Ureter (tissue), 1 donor: Measurements from ENCODE around the gene CDC20. TPM values are rescaled to one million over a fixed set of nuclear protein-coding genes. Genes with fewer than 3 reads are reported as not detected.

ENCODE experiments used
- DNase-seq: peaks from one replicate; pipeline ENCODE4 v3.0.0-alpha.2; 2020; ENCODE audit warnings: low spot score
- total RNA-seq: library from RNA; stranded (reverse); gene quantifications from one replicate; pipeline ENCODE4 v1.2.4, GENCODE V29; 2023
- donor health status: DM: yes; HTN: yes; CAD: no.

CDC20 gene
- total RNA-seq, 1 donor from 2014 or later: 2.0 TPM

DNA sequence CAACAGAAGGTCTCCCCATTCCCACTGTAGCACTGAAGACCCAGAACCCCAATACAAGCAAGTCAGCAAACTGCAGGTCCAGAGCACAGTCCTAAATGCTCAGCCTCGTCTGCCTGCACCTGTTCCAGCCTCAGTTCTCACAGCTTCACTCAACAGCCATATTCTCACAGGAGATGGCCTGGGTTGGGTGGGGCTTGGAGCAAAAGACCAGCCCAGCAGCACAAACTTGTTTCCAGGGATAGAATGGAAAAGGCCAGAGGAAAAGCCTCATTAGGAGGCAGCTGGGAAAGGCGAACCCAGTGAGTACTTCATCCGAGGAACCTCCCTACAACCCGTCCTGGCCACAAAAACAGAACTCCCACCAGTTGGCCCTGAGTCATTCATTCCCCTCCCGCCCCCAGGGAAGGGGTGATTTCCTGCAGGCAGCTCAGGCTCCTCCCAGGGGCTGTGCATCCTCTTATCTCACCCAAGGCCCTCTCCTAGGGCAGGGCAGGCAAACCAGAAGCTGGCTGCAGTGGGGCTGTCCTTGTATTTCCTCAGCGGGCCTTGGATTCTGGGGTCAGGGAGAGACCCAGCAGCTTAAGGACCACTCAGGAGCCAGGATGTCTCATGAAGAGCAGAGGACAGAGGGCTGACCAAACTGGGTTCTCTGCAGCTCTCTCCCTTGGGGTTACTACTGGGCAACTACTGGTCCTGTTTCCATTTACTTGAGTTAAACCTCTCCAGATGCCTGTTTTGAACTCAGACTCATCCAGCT, 28.6 kb upstream of the CDC20 start:
- no peak for DNase-seq

DNA sequence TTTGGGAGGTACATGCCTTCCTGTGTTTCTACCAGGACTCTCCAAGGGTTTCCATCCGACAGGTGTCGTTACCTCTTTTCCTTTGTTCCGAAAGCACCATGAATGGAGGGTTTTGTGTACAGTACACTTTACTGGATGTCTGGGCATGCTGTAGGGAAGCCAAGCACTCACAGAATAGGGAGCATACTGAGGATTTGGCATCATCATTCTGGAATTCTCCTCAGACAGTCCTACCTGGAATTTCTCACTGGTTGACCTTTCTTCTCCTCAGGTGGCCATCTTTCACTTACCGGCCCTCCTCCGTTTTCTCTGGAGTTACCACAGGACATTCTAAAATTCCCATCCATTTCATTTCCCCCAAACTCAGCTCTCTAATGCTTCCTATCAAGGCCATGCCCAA, 27.1 kb upstream of the CDC20 start:
- no peak for DNase-seq

DNA sequence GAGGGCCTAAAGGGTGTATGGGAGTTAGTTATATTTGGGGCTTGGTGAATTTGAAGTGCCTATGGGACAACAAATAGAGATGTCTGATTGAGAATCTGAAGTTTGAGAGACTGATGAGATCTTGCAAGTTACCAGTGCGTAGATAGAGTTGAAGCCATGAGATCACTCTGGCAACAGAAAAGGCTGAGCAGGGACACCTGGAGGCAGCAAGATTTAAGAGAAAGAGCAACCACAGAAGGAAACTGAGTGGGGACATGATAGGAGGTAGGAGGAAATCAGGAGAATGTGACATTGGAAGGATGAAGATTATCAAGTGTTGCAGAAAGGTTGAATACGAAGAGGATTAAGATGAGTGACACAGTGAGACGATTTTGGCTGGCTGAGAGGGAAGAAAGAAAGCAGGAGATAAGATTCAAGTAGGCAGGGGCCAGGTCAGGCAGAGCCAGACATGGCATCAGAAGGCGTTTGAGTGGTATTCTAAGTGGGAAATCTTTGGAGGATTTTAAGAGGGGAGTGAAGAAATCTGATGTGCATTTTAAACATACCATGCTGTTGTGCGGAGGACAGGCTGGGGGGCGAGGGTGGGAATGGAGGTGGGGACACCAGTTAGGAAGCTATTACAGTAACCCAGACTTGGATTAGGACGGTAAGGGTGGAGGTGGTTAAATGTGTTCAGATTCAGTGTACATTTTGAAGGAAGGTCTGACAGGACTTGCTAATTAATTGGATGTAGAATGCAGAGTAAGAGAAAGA, 24.2 kb upstream of the CDC20 start:
- no peak for DNase-seq

DNA sequence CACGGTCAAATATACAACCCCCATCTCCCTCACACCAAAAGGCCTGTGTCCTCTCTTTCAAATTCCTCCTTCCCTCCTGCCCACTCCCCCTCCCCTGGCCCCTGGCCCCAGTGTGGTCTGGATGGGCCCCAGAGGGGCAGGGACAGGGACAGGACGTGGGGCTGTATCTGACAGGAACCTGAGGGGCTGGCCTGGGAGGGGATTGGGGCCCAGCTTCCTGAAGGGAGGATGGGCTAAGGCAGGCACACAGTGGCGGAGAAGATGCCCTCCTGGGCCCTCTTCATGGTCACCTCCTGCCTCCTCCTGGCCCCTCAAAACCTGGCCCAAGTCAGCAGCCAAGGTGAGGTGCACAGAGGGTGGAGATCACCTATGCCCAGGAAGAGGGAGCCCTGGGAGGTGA, 21.2 kb upstream of the CDC20 start, which contains the start of gene MPL:
Gene MPL (plus strand): TSS at position 231 of the 400 bp plus-strand sequence. CDS start 31 bp downstream, at position 262.
- no peak for DNase-seq

DNA sequence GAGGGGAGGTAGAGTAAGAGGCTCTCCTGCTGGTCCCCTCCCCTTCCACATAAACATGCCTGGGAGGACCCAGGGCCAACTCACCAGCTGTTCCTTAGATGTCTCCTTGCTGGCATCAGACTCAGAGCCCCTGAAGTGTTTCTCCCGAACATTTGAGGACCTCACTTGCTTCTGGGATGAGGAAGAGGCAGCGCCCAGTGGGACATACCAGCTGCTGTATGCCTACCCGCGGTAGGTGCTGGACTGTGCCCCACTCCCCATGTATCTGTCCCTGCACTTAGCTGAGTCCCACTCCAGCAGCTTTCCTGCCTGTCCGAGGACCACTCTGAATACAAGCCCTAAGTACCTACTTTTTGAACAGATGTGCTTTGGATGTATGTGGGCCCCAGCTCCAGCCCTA, 20.8 kb upstream of the CDC20 start:
- DNase-seq: no peak

DNA sequence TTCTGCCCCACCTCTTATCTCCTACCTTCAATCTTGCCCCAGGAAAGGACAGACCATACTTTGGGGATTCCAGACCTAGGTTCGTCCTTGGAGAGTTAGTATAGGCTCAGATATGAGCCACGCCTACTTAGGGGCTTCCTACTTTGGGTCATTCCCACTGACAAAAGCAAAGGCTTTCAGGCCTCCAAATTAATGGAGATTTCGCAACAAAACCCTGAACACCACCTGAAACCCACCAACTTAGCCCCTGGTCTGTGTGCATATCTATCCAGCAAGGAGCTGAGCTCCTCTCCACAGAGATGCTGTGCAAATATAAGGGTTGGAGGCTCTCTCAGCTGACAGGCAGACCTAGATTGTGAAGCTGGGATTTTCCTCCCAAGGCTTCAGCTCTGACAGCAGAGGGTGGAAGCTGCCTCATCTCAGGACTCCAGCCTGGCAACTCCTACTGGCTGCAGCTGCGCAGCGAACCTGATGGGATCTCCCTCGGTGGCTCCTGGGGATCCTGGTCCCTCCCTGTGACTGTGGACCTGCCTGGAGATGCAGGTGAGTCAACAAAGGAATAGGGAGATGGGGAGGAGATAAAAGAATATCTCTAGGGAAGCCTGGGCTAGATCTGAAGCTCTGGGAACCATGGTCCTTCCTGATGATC, 19.1 kb upstream of the CDC20 start:
- DNase-seq: no peak

DNA sequence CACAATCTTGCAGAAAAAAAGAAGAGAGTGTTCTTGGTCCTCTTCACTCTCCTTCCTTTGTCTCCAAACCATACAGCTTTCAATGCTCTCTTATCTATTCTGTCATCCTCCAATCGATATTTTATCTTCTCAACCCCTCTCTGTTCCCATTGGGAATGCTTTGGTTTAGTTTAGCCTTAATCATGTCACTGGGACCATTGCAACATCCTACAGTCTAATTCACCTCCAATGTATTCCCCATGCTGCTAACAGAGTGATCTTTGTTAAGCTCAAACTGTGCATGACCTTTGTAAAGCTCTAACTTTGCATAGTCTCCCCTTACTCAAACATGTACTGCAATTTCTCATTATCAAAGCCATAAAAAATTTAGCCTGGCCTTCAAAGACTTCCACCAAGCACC, 18.2 kb upstream of the CDC20 start:
- no peak for DNase-seq

DNA sequence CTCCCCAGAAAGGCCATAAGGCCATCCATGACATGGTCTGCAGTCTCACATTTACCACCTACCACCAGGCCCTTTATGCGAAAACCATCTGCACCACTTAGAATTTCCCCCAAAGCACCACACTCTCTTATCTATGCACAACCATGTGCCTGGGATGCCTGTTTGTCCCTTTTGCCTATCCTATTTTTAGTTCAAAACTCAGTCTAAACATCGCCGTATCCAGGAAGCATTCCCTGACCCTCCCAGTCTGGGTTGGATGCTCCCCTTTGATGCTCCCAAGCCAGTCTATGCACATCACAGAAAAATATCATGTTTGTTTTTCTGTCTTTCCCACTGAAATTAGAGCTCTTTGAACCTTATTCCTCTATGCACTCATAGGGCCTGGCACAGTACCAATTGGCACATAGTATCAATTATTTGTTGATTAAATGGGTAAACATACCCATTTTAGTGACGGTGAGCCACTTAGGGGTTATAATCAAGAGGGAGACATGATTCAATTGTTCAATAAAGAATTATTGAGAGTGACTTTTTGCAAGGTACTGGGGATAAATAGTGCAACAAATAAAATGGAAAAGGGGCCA, 14.4 kb upstream of the CDC20 start:
- no peak for DNase-seq

DNA sequence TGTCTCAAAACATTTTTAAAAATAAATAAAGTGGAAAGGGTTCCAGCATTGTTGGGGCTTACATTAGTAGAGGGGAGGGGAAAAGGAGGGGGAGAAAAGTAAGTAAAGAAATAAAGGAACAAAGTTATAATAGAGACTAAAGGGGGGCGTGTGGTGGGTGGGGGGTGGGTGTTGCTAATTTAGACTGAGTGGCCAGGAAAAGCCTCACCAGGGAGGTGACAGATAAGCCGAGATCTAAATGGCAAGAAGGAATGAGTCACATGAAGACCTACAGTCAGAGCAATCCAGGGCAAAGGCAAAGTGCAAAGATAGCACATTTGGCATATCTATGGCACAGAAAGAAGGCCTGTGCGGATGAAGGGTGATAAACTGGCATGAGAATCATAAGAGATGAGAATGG, 13.7 kb upstream of the CDC20 start:
- DNase-seq: no peak

DNA sequence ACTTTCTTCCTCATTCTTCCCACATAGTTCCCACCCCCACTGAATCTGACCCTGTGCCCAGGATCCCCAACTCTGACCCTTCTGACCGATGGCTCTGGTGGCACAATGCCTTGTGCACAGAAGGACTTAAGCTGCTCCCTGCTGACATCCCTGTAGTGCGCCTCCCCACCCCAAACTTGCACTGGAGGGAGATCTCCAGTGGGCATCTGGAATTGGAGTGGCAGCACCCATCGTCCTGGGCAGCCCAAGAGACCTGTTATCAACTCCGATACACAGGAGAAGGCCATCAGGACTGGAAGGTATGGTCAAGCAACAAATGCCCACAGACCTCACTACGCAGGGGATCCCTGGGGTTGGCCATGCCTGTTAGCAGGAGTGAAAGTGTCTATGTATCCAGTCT, 12.1 kb upstream of the CDC20 start:
- no peak for DNase-seq

DNA sequence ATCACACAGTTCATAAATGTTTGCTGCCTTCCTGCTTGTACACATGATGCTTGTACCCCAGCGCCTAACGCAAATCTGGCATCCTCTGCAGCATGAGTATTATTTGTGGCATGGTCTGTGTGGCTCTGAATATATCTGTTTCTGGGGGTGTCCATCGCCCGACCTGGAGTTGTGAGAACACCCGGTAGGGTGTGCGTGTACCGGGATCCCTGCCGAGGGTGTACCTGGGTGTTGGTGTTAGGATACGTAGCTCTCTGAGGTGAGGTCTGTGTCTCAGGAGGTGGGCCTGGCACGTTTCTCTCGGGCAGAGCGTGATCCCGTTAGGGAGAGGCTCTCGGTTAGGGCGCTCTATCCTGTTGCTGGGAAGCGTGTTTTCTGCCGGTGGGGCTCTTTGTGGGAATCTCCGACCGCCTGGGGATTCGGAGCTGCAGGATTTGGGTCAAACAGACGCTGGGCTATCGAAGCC, 10.4 kb upstream of the CDC20 start:
- DNase-seq: no peak

DNA sequence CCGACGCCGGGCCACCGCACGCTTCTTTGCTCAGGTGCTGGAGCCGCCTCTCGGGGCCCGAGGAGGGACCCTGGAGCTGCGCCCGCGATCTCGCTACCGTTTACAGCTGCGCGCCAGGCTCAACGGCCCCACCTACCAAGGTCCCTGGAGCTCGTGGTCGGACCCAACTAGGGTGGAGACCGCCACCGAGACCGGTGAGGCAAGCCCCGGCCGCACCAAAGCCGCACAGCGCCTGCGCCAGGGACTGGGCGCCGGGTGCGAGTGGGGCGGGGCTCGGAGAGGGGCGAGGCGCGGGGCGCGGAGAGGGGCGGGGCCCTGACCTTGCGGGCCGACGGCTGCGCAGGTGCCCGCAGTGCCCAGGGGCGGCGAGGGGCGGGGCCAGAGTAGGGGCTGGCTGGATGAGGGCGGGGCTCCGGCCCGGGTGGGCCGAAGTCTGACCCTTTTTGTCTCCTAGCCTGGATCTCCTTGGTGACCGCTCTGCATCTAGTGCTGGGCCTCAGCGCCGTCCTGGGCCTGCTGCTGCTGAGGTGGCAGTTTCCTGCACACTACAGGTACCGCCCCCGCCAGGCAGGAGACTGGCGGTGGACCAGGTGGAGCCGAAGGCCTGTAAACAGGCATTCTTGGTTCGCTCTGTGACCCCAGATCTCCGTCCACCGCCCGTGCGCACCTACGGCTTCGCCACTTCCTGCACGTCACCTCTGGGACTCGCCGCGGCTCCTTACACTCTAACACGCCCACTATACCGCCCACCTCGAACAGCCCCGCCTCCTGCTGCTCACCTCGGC, 9.8 kb upstream of the CDC20 start:
- peak; percentile 88 for DNase-seq

DNA sequence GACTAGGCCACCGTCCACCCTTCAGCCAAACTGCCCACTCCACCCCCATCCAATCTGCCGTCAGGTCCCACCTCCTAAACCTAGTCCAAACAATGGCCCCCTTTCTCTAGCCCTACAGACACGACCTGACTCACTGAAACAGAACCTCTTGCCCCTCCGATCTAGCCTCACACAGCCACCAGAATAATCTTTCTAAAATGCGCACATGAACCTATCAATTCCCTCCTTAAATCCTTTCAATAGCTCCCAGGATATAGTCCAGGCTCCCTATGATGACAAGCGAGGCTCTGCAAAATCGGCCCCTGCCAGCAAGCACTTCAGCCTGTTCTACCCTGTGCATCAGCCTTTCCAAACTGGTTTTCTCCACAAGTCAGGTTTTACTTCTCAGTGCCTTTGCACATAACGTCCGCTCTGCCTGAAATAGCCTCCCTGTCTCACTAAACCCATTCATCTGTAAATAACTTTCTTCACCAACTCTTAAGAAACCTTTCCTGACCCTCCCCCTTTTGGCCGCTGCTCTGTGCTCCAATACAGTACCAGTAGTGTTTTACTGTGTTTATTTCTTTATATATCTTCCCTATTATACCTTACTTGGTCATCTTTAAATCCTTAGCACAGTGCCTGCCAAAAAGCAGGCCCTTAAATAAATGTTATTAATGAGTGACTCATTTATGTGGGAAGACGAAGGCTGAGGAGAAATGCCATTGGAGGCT, 9.0 kb upstream of the CDC20 start:
- DNase-seq: no peak

DNA sequence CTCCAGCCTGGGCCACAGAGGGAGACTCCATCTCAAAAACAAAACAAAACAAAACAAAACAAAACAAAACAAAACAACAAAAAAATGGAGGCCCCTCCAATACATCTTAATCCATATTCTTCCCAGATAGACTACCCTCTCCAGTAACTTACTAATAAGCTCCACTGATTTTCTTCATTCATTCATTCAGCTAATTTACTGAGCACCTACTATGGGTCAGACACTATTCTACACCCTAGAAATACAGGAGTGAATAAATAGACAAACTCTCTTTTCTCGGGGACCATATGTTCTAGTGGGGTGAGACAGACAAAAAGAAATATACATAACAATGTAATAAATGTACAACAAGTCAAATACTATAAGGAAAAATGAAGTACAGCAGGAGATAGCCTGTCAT, 7.8 kb upstream of the CDC20 start:
- DNase-seq: no peak

DNA sequence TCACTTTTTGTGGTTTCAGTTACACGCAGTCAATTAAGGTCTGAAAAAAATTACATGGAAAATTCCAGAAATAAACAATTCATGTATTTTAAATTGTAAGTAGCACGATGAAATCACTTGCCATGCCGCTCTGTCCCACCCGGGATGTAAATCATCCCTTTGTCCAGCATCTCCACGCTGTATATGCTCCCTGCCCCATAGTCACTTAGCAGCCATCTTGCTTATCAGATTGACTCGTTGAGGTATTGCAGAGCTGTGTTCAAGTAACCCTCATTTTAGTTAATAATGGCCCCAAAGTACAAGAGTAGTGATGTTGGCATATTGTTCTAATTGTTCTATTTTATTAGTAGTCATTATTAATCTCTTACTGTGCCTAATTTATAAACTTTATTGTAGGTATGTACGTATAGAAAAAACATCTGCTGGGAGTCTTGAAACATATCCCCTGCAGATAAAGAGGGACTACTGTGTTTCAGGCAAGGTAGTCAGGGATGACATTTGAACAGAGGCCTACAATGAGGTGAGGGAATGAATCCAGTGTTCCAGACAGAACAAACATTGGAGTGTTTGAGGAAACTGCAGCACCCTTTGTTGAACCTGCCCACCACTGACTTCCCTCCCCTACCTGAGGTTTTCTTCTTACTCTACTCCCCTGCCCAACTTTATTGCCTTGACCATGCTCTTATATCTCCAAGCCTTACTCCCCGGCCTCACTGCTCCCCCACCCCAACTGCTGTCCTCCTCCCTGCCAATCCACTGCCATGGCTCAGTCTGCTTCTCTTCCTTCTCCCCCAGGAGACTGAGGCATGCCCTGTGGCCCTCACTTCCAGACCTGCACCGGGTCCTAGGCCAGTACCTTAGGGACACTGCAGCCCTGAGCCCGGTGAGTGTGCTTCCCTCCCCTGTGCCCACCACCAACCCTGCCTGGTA, 7.1 kb upstream of the CDC20 start:
- no peak for DNase-seq

DNA sequence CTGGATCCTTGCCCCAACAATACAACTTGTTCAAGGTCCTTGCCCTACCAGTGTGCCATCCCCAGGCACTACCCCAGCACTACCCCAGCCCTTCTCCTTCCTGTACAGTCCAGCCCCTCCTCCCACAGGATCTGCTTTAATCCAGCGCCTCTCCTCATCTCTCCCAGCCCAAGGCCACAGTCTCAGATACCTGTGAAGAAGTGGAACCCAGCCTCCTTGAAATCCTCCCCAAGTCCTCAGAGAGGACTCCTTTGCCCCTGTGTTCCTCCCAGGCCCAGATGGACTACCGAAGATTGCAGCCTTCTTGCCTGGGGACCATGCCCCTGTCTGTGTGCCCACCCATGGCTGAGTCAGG, 6.5 kb upstream of the CDC20 start:
- no peak for DNase-seq

DNA sequence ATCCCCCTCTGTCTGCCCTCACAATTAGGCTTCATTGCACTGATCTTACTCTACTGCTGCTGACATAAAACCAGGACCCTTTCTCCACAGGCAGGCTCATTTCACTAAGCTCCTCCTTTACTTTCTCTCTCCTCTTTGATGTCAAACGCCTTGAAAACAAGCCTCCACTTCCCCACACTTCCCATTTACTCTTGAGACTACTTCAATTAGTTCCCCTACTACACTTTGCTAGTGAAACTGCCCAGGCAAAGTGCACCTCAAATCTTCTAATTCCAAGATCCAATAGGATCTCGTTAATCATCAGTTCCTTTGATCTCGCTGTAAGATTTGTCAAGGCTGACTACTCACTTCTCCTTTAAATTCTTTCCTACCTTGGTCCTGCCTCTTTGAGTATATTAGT, 5.9 kb upstream of the CDC20 start:
- DNase-seq: no peak

DNA sequence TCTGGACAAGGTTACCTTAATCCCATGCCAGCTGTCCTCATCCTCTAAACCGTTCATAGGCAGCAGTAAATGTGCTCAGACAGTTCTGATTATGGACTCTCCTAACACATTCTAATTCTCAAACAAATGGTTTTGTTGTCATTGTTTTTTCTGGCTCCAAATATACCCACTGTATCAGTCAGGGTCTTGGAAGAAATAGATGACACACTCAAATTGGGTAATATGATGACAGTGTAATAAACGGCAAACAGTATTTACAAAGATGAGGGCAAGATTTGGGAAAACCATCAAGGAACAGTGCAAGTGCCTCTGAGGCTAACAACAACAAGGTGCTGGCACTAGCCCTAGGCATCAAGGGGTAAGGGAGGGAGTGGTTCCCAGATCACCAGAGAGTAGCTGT, 4.3 kb upstream of the CDC20 start:
- no peak for DNase-seq

DNA sequence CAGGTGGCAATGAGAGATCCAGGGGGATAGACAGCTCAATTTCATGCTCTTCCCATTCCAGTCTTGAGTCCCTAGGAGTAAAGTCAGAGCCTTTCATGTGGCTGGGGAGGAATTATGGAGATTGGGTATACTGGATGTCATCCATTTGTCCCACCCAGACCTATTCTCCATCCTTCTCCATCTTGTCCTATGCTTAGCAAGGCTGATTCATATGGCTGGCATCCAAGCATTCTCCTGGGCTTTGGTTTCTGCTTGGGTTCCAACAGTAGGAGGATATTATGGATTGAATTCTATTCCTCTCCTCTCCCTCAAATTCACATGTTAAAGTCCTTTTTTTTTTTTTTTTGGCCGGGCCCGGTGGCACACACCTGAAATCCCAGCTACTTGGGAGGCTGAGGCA, 3.8 kb upstream of the CDC20 start:
- no peak for DNase-seq

DNA sequence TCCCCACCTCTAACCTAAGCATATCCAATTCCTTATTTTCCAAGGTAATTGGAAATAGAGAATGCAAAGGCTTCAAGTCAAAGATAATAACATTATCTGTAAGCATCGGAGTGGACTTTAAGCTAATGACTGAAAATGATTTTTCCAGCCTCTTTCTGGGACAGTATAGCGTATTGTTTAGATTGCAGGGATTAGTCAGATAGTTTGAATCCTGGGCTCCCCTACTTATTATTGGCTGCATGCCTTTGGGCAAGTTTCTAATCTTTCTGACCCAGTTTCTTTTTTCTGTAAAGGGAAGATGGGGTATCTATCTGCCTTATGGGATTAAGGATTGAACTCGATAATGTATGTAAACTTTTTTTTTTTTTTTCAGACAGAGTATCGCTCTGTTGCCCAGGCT, 1.5 kb upstream of the CDC20 start:
- DNase-seq: no peak
